Panc1 (cell line): ENCODE measurements around the gene IL31RA. TPM values are rescaled to one million over a fixed set of nuclear protein-coding genes. Genes with fewer than 3 reads are reported as not detected.

Experiments used
- ATAC-seq: fragments of 200-7000 bp; cut with Tn5 transposase; 2 replicates; pipeline ENCODE4 v1.9.1; 2020; ENCODE audit warnings: mild to moderate bottlenecking, moderate library complexity
- BruUV-seq: library from RNA; stranded (reverse); fragments of 400-500 nt; replicated peaks from 2 replicates; lab custom pipeline; 2021; lab: Mats Ljungman, UMichigan
- CTCF ChIA-PET: fragments of 300-600 bp; sonication (Branson Sonifier 250); formaldehyde crosslinking; loops from one replicate; lab custom pipeline; 2022; ENCODE audit warnings: antibody characterized with exemption; lab: Charles Lee
- POLR2A ChIA-PET: fragments of 300-600 bp; sonication (Branson Sonifier 250); formaldehyde crosslinking; loops from one replicate; lab custom pipeline; 2022; ENCODE audit warnings: antibody characterized with exemption; lab: Charles Lee
- DNase-seq: peaks from one replicate; pipeline ENCODE4 v3.0.0-alpha.2; 2010; ENCODE audit warnings: low read depth, low spot score
- H3K27ac ChIP-seq: 2 replicates; pipeline ENCODE4 v1.5.1; 2011; ENCODE audit warnings: mild to moderate bottlenecking, low read length, inconsistent platforms
- H3K27me3 ChIP-seq: fragments of 200-500 bp; sonication (Bioruptor generic); 2 replicates; pipeline ENCODE4 v1.6.0; 2014; ENCODE audit warnings: low read length, inconsistent platforms; ENCODE audit not compliant: control insufficient read depth, insufficient read depth
- H3K36me3 ChIP-seq: fragments of 200-500 bp; sonication (Bioruptor generic); 2 replicates; pipeline ENCODE4 v1.5.1; 2014; ENCODE audit warnings: inconsistent platforms, mild to moderate bottlenecking, low read length, moderate library complexity; ENCODE audit not compliant: control insufficient read depth, insufficient read depth
- H3K4me1 ChIP-seq: 2 replicates; pipeline ENCODE4 v1.5.1; 2011; ENCODE audit warnings: inconsistent platforms, mild to moderate bottlenecking, low read length, moderate library complexity; ENCODE audit not compliant: control insufficient read depth, insufficient read depth
- H3K4me3 ChIP-seq, 2 experiments: 2 replicates each; pipeline ENCODE4 v1.5.1; 2011 to 2012; ENCODE audit warnings: low read depth in 2 of 2, low read length in 2 of 2, mild to moderate bottlenecking in 2 of 2, inconsistent platforms in 1 of 2, moderate library complexity in 1 of 2
- H3K9me3 ChIP-seq: fragments of 200-500 bp; sonication (Bioruptor generic); 2 replicates; pipeline ENCODE4 v1.5.1; 2014; ENCODE audit warnings: low read depth, mild to moderate bottlenecking, inconsistent platforms, low read length, moderate library complexity; ENCODE audit not compliant: control insufficient read depth, insufficient read depth
- CTCF ChIP-seq: fragments of 450-650 bp; IDR thresholded peaks from 2 replicates; pipeline ENCODE4 v1.5.1; 2017; ENCODE audit warnings: mild to moderate bottlenecking
- POLR2AphosphoS5 ChIP-seq: IDR thresholded peaks from 2 replicates; pipeline ENCODE4 v1.6.1; 2012; ENCODE audit warnings: mild to moderate bottlenecking, low read depth, low read length, moderate library complexity
- REST ChIP-seq, 2 experiments: IDR thresholded peaks; 2 replicates each; pipeline ENCODE4 v1.6.1; 2011 to 2012; ENCODE audit warnings: low read depth in 2 of 2, control low read depth in 1 of 2, low read length in 1 of 2, mild to moderate bottlenecking in 1 of 2, moderate library complexity in 1 of 2; ENCODE audit not compliant: insufficient read depth in 1 of 2
- SIN3A ChIP-seq: IDR thresholded peaks from 2 replicates; pipeline ENCODE4 v1.6.1; 2012; ENCODE audit warnings: low read depth, mild to moderate bottlenecking, low read length, moderate library complexity, borderline replicate concordance; ENCODE audit not compliant: insufficient read depth
- TCF7L2 ChIP-seq: IDR thresholded peaks from 2 replicates; pipeline ENCODE4 v1.6.1; 2011; ENCODE audit warnings: mild to moderate bottlenecking, low read depth, low read length, inconsistent platforms
- in situ Hi-C: cut with HindIII; loops from 2 replicates; pipeline ENCODE4 v1.10.0; 2016; ENCODE audit warnings: low sequenced_read_pairs, low pct_unique_long_range_greater_than_20kb
- intact Hi-C: fragments of 100-400 bp; cut with micrococcal nuclease; formaldehyde crosslinking; loops from one replicate; pipeline ENCODE4 v1.10.0; 2022; ENCODE audit not compliant: unreplicated experiment
- total RNA-seq: library from RNA; stranded (reverse); gene quantifications from one replicate; pipeline ENCODE4 v1.2.1, GENCODE V29; 2021; ENCODE audit not compliant: unreplicated experiment

Gene IL31RA
- total RNA-seq, 1 experiment from 2014 or later = 3.1 TPM

GRCh38 chr5:55925181-55925580, 74.0 kb downstream of the IL31RA start:
- ChIA-PET CTCF (no interaction called here), POLR2A (no interaction called here)
- no TSS peak for BruUV-seq
- TF ChIP-seq POLR2AphosphoS5 (no peak), CTCF (no peak), REST (IDR thresholded peaks at IDR 0.05; ENCODE audit: insufficient read depth in 1 of 2, low read depth in 2 of 2, low read length in 1 of 2) (no peak), SIN3A (no peak), TCF7L2 (no peak)
- H3K9me3 ChIP-seq = no peaks in the 10 kb centered on the region
- H3K27me3 ChIP-seq = no peaks in the 10 kb centered on the region
- H3K4me3 ChIP-seq = no peak overlapping the region
- no peak for DNase-seq
- no peak for ATAC-seq
- no peaks in the 10 kb centered on the region for H3K36me3 ChIP-seq
- in situ Hi-C loops = no loop called here
- intact Hi-C loops = loop anchor here (10.0 kb wide), 1 partner anchor 210 kb away; the partner anchor contains the start of gene SLC38A9
- H3K4me1 ChIP-seq = peaks cover 3% of the 10 kb centered on the region; the same call in 1 of the 2 replicates
- no peak overlapping the region for H3K27ac ChIP-seq

DNA sequence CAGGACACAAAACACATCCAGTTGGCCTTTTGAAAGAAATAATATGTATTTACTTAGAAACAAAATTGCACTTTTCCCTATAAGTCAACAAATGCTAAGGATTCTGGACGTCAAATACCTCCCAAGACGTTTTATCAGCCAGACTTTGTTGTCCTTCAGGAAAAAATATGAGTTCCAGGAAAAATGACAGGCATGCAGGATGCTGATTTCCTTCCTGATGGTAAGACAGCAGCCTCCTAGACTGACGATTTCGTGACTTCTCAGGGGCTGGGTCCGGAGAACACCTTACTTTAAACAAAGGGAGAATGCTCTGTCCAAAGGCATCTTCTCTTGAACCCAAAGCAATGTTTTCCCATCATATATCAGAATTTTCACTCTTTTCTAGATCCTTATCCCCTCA, 74.6 kb downstream of the IL31RA start:
- H3K27me3 ChIP-seq = no peaks in the 10 kb centered on the region
- H3K4me3 ChIP-seq = no peak overlapping the region
- H3K36me3 ChIP-seq = no peaks in the 10 kb centered on the region
- ATAC-seq (no peak), DNase-seq (no peak)
- BruUV-seq = no TSS peak
- H3K4me1 ChIP-seq = peaks cover 3% of the 10 kb centered on the region; the same call in 1 of the 2 replicates
- POLR2A ChIA-PET = no interaction called here
- H3K9me3 ChIP-seq = no peaks in the 10 kb centered on the region
- in situ Hi-C loops (no loop called here), intact Hi-C loops (loop anchor here (10.0 kb wide), 1 partner anchor 211 kb away; the partner anchor contains the start of gene SLC38A9)
- CTCF ChIA-PET = no interaction called here
- H3K27ac ChIP-seq = no peak overlapping the region
- TF ChIP-seq POLR2AphosphoS5 (no peak), REST (IDR thresholded peaks at IDR 0.05; ENCODE audit: insufficient read depth in 1 of 2, low read depth in 2 of 2, low read length in 1 of 2) (no peak), SIN3A (no peak), CTCF (no peak)
